H1 (cell line): Measurements from ENCODE around the gene BRSK2. TPM values are rescaled to one million over a fixed set of nuclear protein-coding genes. Genes with fewer than 3 reads are reported as not detected.

ENCODE experiments used
- CTCF ChIA-PET: fragments of 300-600 bp; sonication (Branson Sonifier 250); formaldehyde crosslinking; loops from one replicate; lab custom pipeline; 2021; ENCODE audit not compliant: partially characterized antibody; lab: Charles Lee
- POLR2A ChIA-PET: fragments of 300-600 bp; sonication (Branson Sonifier 250); formaldehyde crosslinking; loops from one replicate; lab custom pipeline; 2021; ENCODE audit warnings: inconsistent platforms; ENCODE audit not compliant: partially characterized antibody; lab: Charles Lee
- DNase-seq, 2 experiments: peaks; one replicate each; pipeline versions ENCODE4 v3.0.0 to v3.0.0-alpha.2; 2010 to 2022; ENCODE audit warnings: low spot score in 2 of 2, low read depth in 1 of 2, mixed read lengths in 1 of 2
- FAIRE-seq: peaks from 2 replicates; lab custom pipeline; 2011; peaks lifted over from hg19 to GRCh38; lab: Jason Lieb, UNC
- H2AFZ ChIP-seq: 2 replicates; pipeline ENCODE4 v1.8.1; 2012; ENCODE audit warnings: low read length, inconsistent platforms
- H2AK5ac ChIP-seq: 2 replicates; pipeline ENCODE4 v1.6.1; 2013; ENCODE audit warnings: low read depth, low read length
- H2BK120ac ChIP-seq: replicated peaks from 2 replicates; pipeline ENCODE3; 2013; ENCODE audit warnings: low read depth, low read length, inconsistent platforms
- H2BK12ac ChIP-seq: 2 replicates; pipeline ENCODE4 v1.6.1; 2013; ENCODE audit warnings: low read depth, low read length
- H2BK15ac ChIP-seq: 2 replicates; pipeline ENCODE4 v1.6.1; 2013; ENCODE audit warnings: low read length
- H2BK20ac ChIP-seq: 2 replicates; pipeline ENCODE4 v1.6.1; 2013; ENCODE audit warnings: low read length
- H2BK5ac ChIP-seq: 2 replicates; pipeline ENCODE4 v1.6.1; 2013; ENCODE audit warnings: low read depth, low read length
- H3K14ac ChIP-seq: 2 replicates; pipeline ENCODE4 v1.6.1; 2013; ENCODE audit warnings: inconsistent platforms; ENCODE audit not compliant: insufficient read length
- H3K18ac ChIP-seq: 2 replicates; pipeline ENCODE4 v1.6.1; 2013; ENCODE audit warnings: low read length; ENCODE audit errors: extremely low read depth
- H3K23ac ChIP-seq: 2 replicates; pipeline ENCODE4 v1.6.1; 2013; ENCODE audit warnings: inconsistent platforms; ENCODE audit not compliant: insufficient read length
- H3K23me2 ChIP-seq: 2 replicates; pipeline ENCODE4 v1.6.1; 2013; ENCODE audit warnings: low read depth, low read length
- H3K27ac ChIP-seq: 2 replicates; pipeline ENCODE4 v1.6.1; 2011; ENCODE audit warnings: low read depth, low read length, inconsistent platforms
- H3K27me3 ChIP-seq, 4 experiments: replicated peaks in 1 of 4; 1 replicate in 1 of 4; 2 replicates in 3 of 4; pipeline versions ENCODE4 v1.6.1 to v1.8.1; 2011 to 2013; ENCODE audit warnings: low read length in 3 of 4, mild to moderate bottlenecking in 3 of 4, inconsistent platforms in 2 of 4, mixed read lengths in 2 of 4, moderate library complexity in 1 of 4; ENCODE audit not compliant: control insufficient read depth in 3 of 4, insufficient read depth in 3 of 4; ENCODE audit errors: extremely low read depth in 1 of 4
- H3K36me3 ChIP-seq, 4 experiments: 2 replicates each; pipeline versions ENCODE4 v1.6.1 to v1.8.1; 2011 to 2013; ENCODE audit warnings: mild to moderate bottlenecking in 4 of 4, low read length in 3 of 4, moderate library complexity in 2 of 4, control low read depth in 1 of 4, inconsistent platforms in 1 of 4; ENCODE audit not compliant: insufficient read depth in 4 of 4, control insufficient read depth in 2 of 4
- H3K4ac ChIP-seq: replicated peaks from 2 replicates; pipeline ENCODE3; 2013; ENCODE audit warnings: low read length, low read depth, mixed read lengths, inconsistent platforms; ENCODE audit not compliant: insufficient read length
- H3K4me1 ChIP-seq, 4 experiments: replicated peaks in 1 of 4; 1 replicate in 1 of 4; 2 replicates in 3 of 4; pipeline versions ENCODE4 v1.6.1 to v1.8.1; 2011 to 2013; ENCODE audit warnings: low read length in 3 of 4, inconsistent platforms in 2 of 4, mixed read lengths in 1 of 4; ENCODE audit not compliant: insufficient read depth in 4 of 4, control insufficient read depth in 3 of 4
- H3K4me2 ChIP-seq, 2 experiments: 2 replicates each; pipeline versions ENCODE4 v1.6.1 to v1.8.1; 2011 to 2013; ENCODE audit warnings: low read depth in 2 of 2, low read length in 2 of 2, control low read depth in 1 of 2, inconsistent platforms in 1 of 2, mild to moderate bottlenecking in 1 of 2; ENCODE audit not compliant: insufficient read depth in 1 of 2
- H3K4me3 ChIP-seq, 4 experiments: fragments of 200-600, 300-600 bp in 1 of 4; sonication (generic), shearing (Covaris generic), sonication (Bioruptor Twin) in 1 of 4; 2 replicates each; pipeline versions ENCODE4 v1.5.1 to v1.8.1; 2011 to 2016; ENCODE audit warnings: low read length in 4 of 4, low read depth in 3 of 4, control low read depth in 2 of 4, inconsistent platforms in 2 of 4, mild to moderate bottlenecking in 2 of 4, mixed read lengths in 1 of 4, moderate library complexity in 1 of 4; ENCODE audit not compliant: insufficient read depth in 2 of 4; ENCODE audit errors: extremely low read depth in 1 of 4
- H3K56ac ChIP-seq: replicated peaks from 2 replicates; pipeline ENCODE3; 2013; ENCODE audit warnings: low read depth, mild to moderate bottlenecking, mixed read lengths, low read length, inconsistent platforms; ENCODE audit not compliant: insufficient read length
- H3K79me1 ChIP-seq: 2 replicates; pipeline ENCODE4 v1.6.1; 2013; ENCODE audit warnings: low read depth, low read length, control low read depth
- H3K79me2 ChIP-seq, 2 experiments: 2 replicates each; pipeline versions ENCODE4 v1.6.1 to v1.8.1; 2012 to 2013; ENCODE audit warnings: low read length in 2 of 2, mild to moderate bottlenecking in 2 of 2, inconsistent platforms in 1 of 2; ENCODE audit not compliant: insufficient read depth in 2 of 2, control insufficient read depth in 1 of 2
- H3K9ac ChIP-seq, 4 experiments: replicated peaks in 1 of 4; 1 replicate in 1 of 4; 2 replicates in 3 of 4; pipeline versions ENCODE4 v1.6.1 to v1.8.1; 2011 to 2013; ENCODE audit warnings: low read depth in 3 of 4, low read length in 3 of 4, control low read depth in 2 of 4, mild to moderate bottlenecking in 2 of 4, moderate library complexity in 2 of 4, inconsistent platforms in 1 of 4; ENCODE audit errors: extremely low read depth in 1 of 4
- H3K9me3 ChIP-seq, 2 experiments: 2 replicates each; pipeline versions ENCODE4 v1.6.1 to v1.8.1; 2012 to 2013; ENCODE audit warnings: mild to moderate bottlenecking in 2 of 2, moderate library complexity in 2 of 2, control low read depth in 1 of 2, inconsistent platforms in 1 of 2, low read depth in 1 of 2, low read length in 1 of 2, mixed read lengths in 1 of 2; ENCODE audit not compliant: insufficient read depth in 2 of 2
- H4K20me1 ChIP-seq, 2 experiments: replicated peaks in 1 of 2; 2 replicates each; pipeline versions ENCODE3 to v1.8.1; 2011 to 2013; ENCODE audit warnings: inconsistent platforms in 2 of 2, low read length in 2 of 2, mild to moderate bottlenecking in 1 of 2; ENCODE audit not compliant: insufficient read depth in 2 of 2, control insufficient read depth in 1 of 2
- H4K5ac ChIP-seq: 2 replicates; pipeline ENCODE4 v1.6.1; 2013; ENCODE audit warnings: low read length, low read depth, mixed read lengths, inconsistent platforms; ENCODE audit not compliant: insufficient read length
- H4K8ac ChIP-seq: 2 replicates; pipeline ENCODE4 v1.8.0; 2013; ENCODE audit warnings: mild to moderate bottlenecking, moderate library complexity, low read length, inconsistent platforms; ENCODE audit not compliant: insufficient read depth; ENCODE audit errors: extremely low read depth
- H4K91ac ChIP-seq: replicated peaks from 2 replicates; pipeline ENCODE3; 2013; ENCODE audit warnings: low read length, mixed read lengths, inconsistent platforms; ENCODE audit not compliant: insufficient read length
- EGR1 ChIP-seq: IDR thresholded peaks from 2 replicates; pipeline ENCODE4 v1.6.1; 2011; ENCODE audit warnings: low read depth, low read length, borderline replicate concordance
- WGBS, 2 experiments: shearing (Covaris generic) in 1 of 2; methylation state at CpG; one replicate each; pipeline versions ENCODE4 v1.1.6 to v1.1.7; 2013 to 2015; ENCODE audit warnings: low lambda C conversion rate in 2 of 2, mixed read lengths in 2 of 2, inconsistent platforms in 1 of 2, low coverage in 1 of 2, missing lambda C conversion rate in 1 of 2; ENCODE audit not compliant: insufficient replicate concordance in 2 of 2, insufficient coverage in 1 of 2, insufficient read length in 1 of 2; ENCODE audit errors: extremely low coverage in 1 of 2, missing lambda C conversion rate in 1 of 2; 5-methylcytosine and 5-hydroxymethylcytosine counted together
- polyA plus RNA-seq, 7 experiments: library from polyadenylated mRNA; depleted of rRNA in 3 of 7; stranded (reverse) in 5 of 7; unstranded in 2 of 7; fragments of >200 nt in 5 of 7; fragments of 200-250 nt in 2 of 7; gene quantifications; 1 replicate in 5 of 7; 2 replicates in 1 of 7; 4 replicates in 1 of 7; pipeline versions ENCODE4 v1.2.1 to v1.2.3, GENCODE V29; 2011 to 2013; ENCODE audit warnings: missing spikeins in 2 of 7, mixed read lengths in 2 of 7
- total RNA-seq: library from RNA; stranded (reverse); fragmentation: NEBNext Ultra II Directional; extraction: Animal tissue kit (Norgen Biotek cat#: 25700); gene quantifications from 2 replicates; pipeline ENCODE4 v1.2.1, GENCODE V29; 2021

BRSK2 gene
- total and polyA plus RNA-seq, 2 of the 8 experiments (the other 6 are each of a cell fraction or from before 2014, with no cell fraction given), result 17.3 to 27.1 TPM

DNA sequence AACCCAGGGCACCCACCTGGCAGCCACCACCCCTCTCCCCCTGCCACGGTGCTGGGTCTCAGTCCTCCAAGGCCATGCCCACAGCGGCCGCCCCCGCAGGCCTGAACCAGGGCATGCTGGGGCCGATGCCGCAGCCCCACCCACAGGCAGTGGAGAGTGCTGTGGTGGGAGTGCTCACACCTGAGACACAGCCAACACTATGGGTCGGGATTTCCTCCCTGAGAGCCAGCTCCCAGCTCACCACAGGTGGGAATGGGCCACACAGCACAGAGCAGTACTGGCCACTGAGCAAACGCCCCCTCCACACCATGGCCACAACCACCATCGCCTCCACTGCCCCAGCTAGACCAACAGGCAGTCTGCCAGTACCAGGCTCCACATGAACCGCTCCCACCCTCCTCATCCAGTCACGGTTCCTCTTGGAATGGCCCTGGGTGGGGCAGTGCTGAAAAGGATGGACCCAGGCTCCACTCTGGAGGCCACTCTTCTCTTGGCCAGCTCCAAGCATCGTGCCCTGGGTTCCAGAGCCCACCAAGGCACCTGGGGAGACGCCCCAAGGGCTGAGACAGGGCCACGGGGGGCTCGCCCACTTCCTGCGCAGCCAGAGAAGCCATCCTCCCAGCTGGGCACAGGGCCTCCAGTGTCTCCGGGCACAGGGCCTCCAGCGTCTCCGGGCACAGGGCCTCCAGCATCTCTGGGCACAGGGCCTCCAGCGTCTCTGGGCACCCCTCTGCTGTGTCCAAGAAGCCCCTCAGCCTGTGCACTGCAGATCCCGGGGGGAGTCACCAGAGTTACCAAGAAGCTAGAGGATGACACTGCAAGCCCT is 82.7 kb downstream of the BRSK2 start:
- Histone ChIP-seq H4K91ac (no peak overlapping the region), H3K27ac (no peak overlapping the region), H3K14ac (no peak overlapping the region), H2AK5ac (no peak overlapping the region), H3K79me1 (no peaks in the 10 kb centered on the region), H2BK5ac (no peak overlapping the region), H2BK12ac (no peak overlapping the region), H3K56ac (no peak overlapping the region), H3K4me3 (no peak overlapping the region), H3K9ac (no peak overlapping the region), H2AFZ (no peak overlapping the region), H3K23ac (no peak overlapping the region), H4K5ac (no peak overlapping the region), H3K4ac (no peak overlapping the region), H3K27me3 (no peaks in the 10 kb centered on the region), H4K20me1 (peaks cover 0 to 2% of the 10 kb centered on the region in 2 experiments), H2BK15ac (no peak overlapping the region), H3K23me2 (no peaks in the 10 kb centered on the region), H2BK120ac (no peak overlapping the region), H3K36me3 (peaks cover 0 to 3% (median 0%) of the 10 kb centered on the region in 4 experiments; a peak in 1 of 8 replicates), H3K18ac (no peak overlapping the region), H3K79me2 (no peaks in the 10 kb centered on the region), H3K9me3 (no peaks in the 10 kb centered on the region), H4K8ac (no peak overlapping the region), H3K4me1 (no peaks in the 10 kb centered on the region; a peak in 1 of 7 replicates), H3K4me2 (no peak overlapping the region), H2BK20ac (no peak overlapping the region)
- WGBS, 2 experiments, result 88% methylated on average over 16 of the region's 21 CpGs; no CpG with 5 or more reads in 1 of the 2 experiments
- DNase-seq (no peak), FAIRE-seq (no peak)
- ChIA-PET POLR2A (interaction anchor here (1.3 kb wide), 1 partner anchor 9 kb away, joined by 4 read pairs; no protein-coding TSS in a partner anchor), CTCF (interaction anchor here (0.6 to 1.8 kb wide), 7 partner anchors 9 to 43 kb away, joined by 3 to 7 read pairs (median 3); partner anchors contain the start of gene MOB2)
- no peak for TF ChIP-seq EGR1
